Right ventricle myocardium inferior (tissue), 1 donor: Measurements from ENCODE around the gene GDF2. TPM values are rescaled to one million over a fixed set of nuclear protein-coding genes. Genes with fewer than 3 reads are reported as not detected.

Source experiments
- ATAC-seq: fragments of 200-7000 bp; cut with Tn5 transposase; one replicate; pipeline ENCODE4 v1.9.1; 2020; ENCODE audit warnings: mild to moderate bottlenecking, moderate library complexity
- DNase-seq: peaks from one replicate; pipeline ENCODE4 v3.0.0; 2021; ENCODE audit errors: missing footprints
- intact Hi-C: fragments of 100-400 bp; cut with DNase I; formaldehyde crosslinking; loops from one replicate; pipeline ENCODE4 v1.11.0; 2022
- total RNA-seq: library from RNA; stranded (reverse); fragmentation: NEBNext Ultra II Directional; extraction: Animal tissue kit (Norgen Biotek cat#: 25700); gene quantifications from one replicate; pipeline ENCODE4 v1.2.1, GENCODE V29; 2021
- donor health status: DM: no; HTN: yes; CAD: no; lungs with severe emphysema.

Gene GDF2
- total RNA-seq, 1 donor from 2014 or later, result not detected

DNA sequence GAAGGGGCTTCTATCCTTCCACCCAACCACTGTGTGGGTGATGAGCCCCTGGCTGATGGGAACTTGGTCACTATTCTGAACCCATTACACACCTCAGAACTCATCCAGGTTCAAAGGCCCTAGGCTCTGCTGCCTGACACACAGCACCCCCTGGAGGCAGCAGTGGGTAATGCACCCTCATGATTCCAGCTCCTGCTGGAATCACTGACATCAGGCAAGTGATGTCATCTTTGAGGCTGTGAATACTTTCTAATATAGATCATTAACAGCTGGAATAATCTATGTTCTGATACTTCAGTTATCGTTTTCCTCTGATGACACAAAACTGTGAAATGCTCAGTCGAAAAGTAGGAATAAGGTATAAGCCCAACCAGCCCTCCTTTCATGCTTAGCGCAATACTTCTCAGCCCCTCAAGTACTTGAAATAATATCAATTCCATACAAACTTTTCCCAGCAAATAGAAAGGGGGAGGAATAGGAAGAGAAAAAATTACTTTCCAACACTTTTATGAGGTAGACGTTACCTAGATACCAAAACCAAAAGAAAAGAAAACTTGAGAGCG lies 18.4 kb downstream of the GDF2 start:
- DNase-seq (no peak), ATAC-seq (peak; percentile 42)
- intact Hi-C loops, result no loop called here

GRCh38 chr10:47344996-47345870 lies 23.0 kb downstream of the GDF2 start:
- no peak for ATAC-seq
- no peak for DNase-seq
- intact Hi-C loops, result no loop called here

- ATAC-seq, result no peak
- DNase-seq, result no peak
- intact Hi-C loops, result no loop called here
Observed at GRCh38 chr10:47346581-47347302, 24.5 kb downstream of the GDF2 start.

- DNase-seq (no peak), ATAC-seq (no peak)
- intact Hi-C loops, result no loop called here
Observed at GRCh38 chr10:47347303-47347675, 25.0 kb downstream of the GDF2 start.

DNA sequence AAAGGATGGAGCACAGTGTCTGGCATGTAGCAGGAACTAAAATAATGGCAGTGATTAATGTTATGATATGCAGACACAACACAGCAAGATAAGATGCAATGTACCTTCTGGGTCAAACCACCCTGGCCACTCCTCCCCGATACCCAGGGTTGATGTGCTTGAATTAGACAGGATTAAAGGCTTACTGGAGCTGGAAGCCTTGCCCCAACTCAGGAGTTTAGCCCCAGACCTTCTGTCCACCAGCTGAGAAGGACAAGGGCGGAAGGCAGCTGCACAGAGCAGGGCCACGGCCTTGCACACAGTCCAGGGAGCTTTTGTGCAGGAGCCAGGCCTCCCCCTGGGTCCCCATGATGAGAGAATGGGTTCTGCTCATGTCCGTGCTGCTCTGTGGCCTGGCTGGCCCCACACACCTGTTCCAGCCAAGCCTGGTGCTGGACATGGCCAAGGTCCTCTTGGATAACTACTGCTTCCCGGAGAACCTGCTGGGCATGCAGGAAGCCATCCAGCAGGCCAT lies 25.9 kb downstream of the GDF2 start, which contains the start of gene RBP3:
TSS of gene RBP3 (plus strand) at position 226 of the 514 bp plus-strand sequence. CDS start at position 348, 122 bp downstream.
- intact Hi-C loops, result no loop called here
- no peak for ATAC-seq
- no peak for DNase-seq

- ATAC-seq (no peak), DNase-seq (no peak)
- intact Hi-C loops, result no loop called here
Observed at GRCh38 chr10:47348661-47349470, 26.6 kb downstream of the GDF2 start.

GRCh38 chr10:47349516-47349915 lies 27.3 kb downstream of the GDF2 start:
- intact Hi-C loops, result no loop called here
- DNase-seq (no peak), ATAC-seq (no peak)

DNA sequence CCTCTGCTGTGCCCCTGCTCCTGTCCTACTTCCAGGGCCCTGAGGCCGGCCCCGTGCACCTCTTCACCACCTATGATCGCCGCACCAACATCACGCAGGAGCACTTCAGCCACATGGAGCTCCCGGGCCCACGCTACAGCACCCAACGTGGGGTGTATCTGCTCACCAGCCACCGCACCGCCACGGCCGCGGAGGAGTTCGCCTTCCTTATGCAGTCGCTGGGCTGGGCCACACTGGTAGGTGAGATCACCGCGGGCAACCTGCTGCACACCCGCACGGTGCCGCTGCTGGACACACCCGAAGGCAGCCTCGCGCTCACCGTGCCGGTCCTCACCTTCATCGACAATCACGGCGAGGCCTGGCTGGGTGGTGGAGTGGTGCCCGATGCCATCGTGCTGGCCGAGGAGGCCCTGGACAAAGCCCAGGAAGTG lies 27.7 kb downstream of the GDF2 start:
- no peak for DNase-seq
- no peak for ATAC-seq
- intact Hi-C loops, result no loop called here

GRCh38 chr10:47350671-47351640 lies 28.7 kb downstream of the GDF2 start:
- ATAC-seq (no peak), DNase-seq (no peak)
- intact Hi-C loops, result no loop called here

GRCh38 chr10:47351899-47352815 lies 29.9 kb downstream of the GDF2 start:
- ATAC-seq, result no peak
- intact Hi-C loops, result no loop called here
- no peak for DNase-seq

- ATAC-seq, result no peak
- DNase-seq, result no peak
- intact Hi-C loops, result no loop called here
Observed at GRCh38 chr10:47353351-47353750, 31.1 kb downstream of the GDF2 start.

- intact Hi-C loops, result no loop called here
- DNase-seq, result no peak
Observed at GRCh38 chr10:47354165-47354564, 31.9 kb downstream of the GDF2 start.

DNA sequence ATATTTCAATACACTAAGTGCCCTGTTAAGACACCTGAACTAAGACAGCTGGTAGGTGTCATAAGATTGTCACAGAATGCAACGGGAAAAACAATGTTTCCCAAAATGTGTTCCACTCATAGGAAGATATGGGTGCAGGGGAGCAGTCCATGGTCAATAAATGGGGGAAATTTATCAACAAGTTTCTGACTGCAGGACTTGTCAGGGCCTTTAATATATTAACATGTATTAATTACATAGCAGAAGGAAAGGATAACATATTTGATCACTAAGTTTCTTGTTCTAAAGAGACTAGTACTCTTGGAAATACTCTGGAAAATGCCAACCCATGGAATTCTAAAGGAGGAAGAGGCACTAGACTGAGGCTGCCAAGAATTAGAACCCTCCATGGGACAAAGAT lies 32.6 kb downstream of the GDF2 start:
- DNase-seq (no peak), ATAC-seq (no peak)
- intact Hi-C loops, result no loop called here

More at GRCh38 chr10:47354165-47354564, 31.9 kb downstream of the GDF2 start:
- ATAC-seq, result no peak

DNA sequence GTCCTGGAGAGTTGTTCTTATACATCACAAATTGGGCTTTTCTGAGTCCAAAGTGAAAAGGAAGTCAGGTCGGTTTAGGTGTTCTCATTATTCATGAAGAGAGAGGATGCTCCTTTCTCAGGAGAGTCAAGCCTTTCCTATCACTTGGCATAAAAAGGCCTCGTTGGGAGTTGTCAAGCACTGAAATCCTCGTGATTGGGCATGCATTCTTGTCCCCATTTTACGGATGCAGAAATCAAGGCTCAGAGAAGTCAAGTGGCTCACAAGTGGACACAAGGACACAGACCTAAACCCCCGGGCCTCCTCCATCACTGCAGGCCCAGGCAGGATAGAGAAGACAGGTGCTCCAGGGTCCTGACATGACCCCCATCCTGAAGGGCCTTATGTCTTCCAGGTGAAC lies 34.5 kb downstream of the GDF2 start:
- DNase-seq (no peak), ATAC-seq (no peak)
- intact Hi-C loops, result no loop called here

- ATAC-seq, result no peak
- DNase-seq, result no peak
- intact Hi-C loops, result no loop called here
Observed at GRCh38 chr10:47357131-47357582, 34.9 kb downstream of the GDF2 start.

DNA sequence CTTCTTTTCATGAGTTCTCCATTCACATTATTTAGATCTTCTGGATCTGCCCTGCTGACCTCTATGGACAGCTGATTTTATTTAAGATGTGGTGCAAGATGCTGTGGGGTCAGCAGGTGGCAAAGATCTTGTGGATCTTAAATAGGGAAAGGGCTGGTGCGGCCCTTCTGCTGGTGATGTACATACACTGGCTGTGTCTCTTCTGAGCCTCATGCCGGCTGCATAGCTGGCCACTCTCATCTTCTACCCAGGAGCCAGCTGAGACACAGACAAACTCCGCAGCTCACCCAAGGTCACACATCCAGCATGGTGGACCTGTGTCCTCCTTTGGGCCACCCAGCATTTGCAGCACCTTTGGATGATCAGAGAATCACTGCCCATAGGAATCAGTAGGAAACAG lies 35.7 kb downstream of the GDF2 start:
- ATAC-seq (no peak), DNase-seq (no peak)
- intact Hi-C loops, result no loop called here

GRCh38 chr10:47358457-47358856 lies 36.2 kb downstream of the GDF2 start:
- DNase-seq (no peak), ATAC-seq (no peak)
- intact Hi-C loops, result no loop called here
